H1 (cell line): ENCODE results near the gene CNBP. TPM values are rescaled to one million over a fixed set of nuclear protein-coding genes. Genes with fewer than 3 reads are reported as not detected.

Experiments used
- CTCF ChIA-PET: fragments of 300-600 bp; sonication (Branson Sonifier 250); formaldehyde crosslinking; loops from one replicate; lab custom pipeline; 2021; ENCODE audit not compliant: partially characterized antibody; lab: Charles Lee
- POLR2A ChIA-PET: fragments of 300-600 bp; sonication (Branson Sonifier 250); formaldehyde crosslinking; loops from one replicate; lab custom pipeline; 2021; ENCODE audit warnings: inconsistent platforms; ENCODE audit not compliant: partially characterized antibody; lab: Charles Lee
- DNase-seq, 2 experiments: peaks; one replicate each; pipeline versions ENCODE4 v3.0.0 to v3.0.0-alpha.2; 2010 to 2022; ENCODE audit warnings: low spot score in 2 of 2, low read depth in 1 of 2, mixed read lengths in 1 of 2
- FAIRE-seq: peaks from 2 replicates; lab custom pipeline; 2011; peaks lifted over from hg19 to GRCh38; lab: Jason Lieb, UNC
- H2AFZ ChIP-seq: 2 replicates; pipeline ENCODE4 v1.8.1; 2012; ENCODE audit warnings: low read length, inconsistent platforms
- H2AK5ac ChIP-seq: 2 replicates; pipeline ENCODE4 v1.6.1; 2013; ENCODE audit warnings: low read depth, low read length
- H2BK120ac ChIP-seq: replicated peaks from 2 replicates; pipeline ENCODE3; 2013; ENCODE audit warnings: low read depth, low read length, inconsistent platforms
- H2BK12ac ChIP-seq: 2 replicates; pipeline ENCODE4 v1.6.1; 2013; ENCODE audit warnings: low read depth, low read length
- H2BK15ac ChIP-seq: 2 replicates; pipeline ENCODE4 v1.6.1; 2013; ENCODE audit warnings: low read length
- H2BK20ac ChIP-seq: 2 replicates; pipeline ENCODE4 v1.6.1; 2013; ENCODE audit warnings: low read length
- H2BK5ac ChIP-seq: 2 replicates; pipeline ENCODE4 v1.6.1; 2013; ENCODE audit warnings: low read depth, low read length
- H3K14ac ChIP-seq: 2 replicates; pipeline ENCODE4 v1.6.1; 2013; ENCODE audit warnings: inconsistent platforms; ENCODE audit not compliant: insufficient read length
- H3K18ac ChIP-seq: 2 replicates; pipeline ENCODE4 v1.6.1; 2013; ENCODE audit warnings: low read length; ENCODE audit errors: extremely low read depth
- H3K23ac ChIP-seq: 2 replicates; pipeline ENCODE4 v1.6.1; 2013; ENCODE audit warnings: inconsistent platforms; ENCODE audit not compliant: insufficient read length
- H3K23me2 ChIP-seq: 2 replicates; pipeline ENCODE4 v1.6.1; 2013; ENCODE audit warnings: low read depth, low read length
- H3K27ac ChIP-seq: 2 replicates; pipeline ENCODE4 v1.6.1; 2011; ENCODE audit warnings: low read depth, low read length, inconsistent platforms
- H3K27me3 ChIP-seq, 4 experiments: replicated peaks in 1 of 4; 1 replicate in 1 of 4; 2 replicates in 3 of 4; pipeline versions ENCODE4 v1.6.1 to v1.8.1; 2011 to 2013; ENCODE audit warnings: low read length in 3 of 4, mild to moderate bottlenecking in 3 of 4, inconsistent platforms in 2 of 4, mixed read lengths in 2 of 4, moderate library complexity in 1 of 4; ENCODE audit not compliant: control insufficient read depth in 3 of 4, insufficient read depth in 3 of 4; ENCODE audit errors: extremely low read depth in 1 of 4
- H3K36me3 ChIP-seq, 4 experiments: 2 replicates each; pipeline versions ENCODE4 v1.6.1 to v1.8.1; 2011 to 2013; ENCODE audit warnings: mild to moderate bottlenecking in 4 of 4, low read length in 3 of 4, moderate library complexity in 2 of 4, control low read depth in 1 of 4, inconsistent platforms in 1 of 4; ENCODE audit not compliant: insufficient read depth in 4 of 4, control insufficient read depth in 2 of 4
- H3K4ac ChIP-seq: replicated peaks from 2 replicates; pipeline ENCODE3; 2013; ENCODE audit warnings: low read length, low read depth, mixed read lengths, inconsistent platforms; ENCODE audit not compliant: insufficient read length
- H3K4me1 ChIP-seq, 4 experiments: replicated peaks in 1 of 4; 1 replicate in 1 of 4; 2 replicates in 3 of 4; pipeline versions ENCODE4 v1.6.1 to v1.8.1; 2011 to 2013; ENCODE audit warnings: low read length in 3 of 4, inconsistent platforms in 2 of 4, mixed read lengths in 1 of 4; ENCODE audit not compliant: insufficient read depth in 4 of 4, control insufficient read depth in 3 of 4
- H3K4me2 ChIP-seq, 2 experiments: 2 replicates each; pipeline versions ENCODE4 v1.6.1 to v1.8.1; 2011 to 2013; ENCODE audit warnings: low read depth in 2 of 2, low read length in 2 of 2, control low read depth in 1 of 2, inconsistent platforms in 1 of 2, mild to moderate bottlenecking in 1 of 2; ENCODE audit not compliant: insufficient read depth in 1 of 2
- H3K4me3 ChIP-seq, 4 experiments: fragments of 200-600, 300-600 bp in 1 of 4; sonication (generic), shearing (Covaris generic), sonication (Bioruptor Twin) in 1 of 4; 2 replicates each; pipeline versions ENCODE4 v1.5.1 to v1.8.1; 2011 to 2016; ENCODE audit warnings: low read length in 4 of 4, low read depth in 3 of 4, control low read depth in 2 of 4, inconsistent platforms in 2 of 4, mild to moderate bottlenecking in 2 of 4, mixed read lengths in 1 of 4, moderate library complexity in 1 of 4; ENCODE audit not compliant: insufficient read depth in 2 of 4; ENCODE audit errors: extremely low read depth in 1 of 4
- H3K56ac ChIP-seq: replicated peaks from 2 replicates; pipeline ENCODE3; 2013; ENCODE audit warnings: low read depth, mild to moderate bottlenecking, mixed read lengths, low read length, inconsistent platforms; ENCODE audit not compliant: insufficient read length
- H3K79me1 ChIP-seq: 2 replicates; pipeline ENCODE4 v1.6.1; 2013; ENCODE audit warnings: low read depth, low read length, control low read depth
- H3K79me2 ChIP-seq, 2 experiments: 2 replicates each; pipeline versions ENCODE4 v1.6.1 to v1.8.1; 2012 to 2013; ENCODE audit warnings: low read length in 2 of 2, mild to moderate bottlenecking in 2 of 2, inconsistent platforms in 1 of 2; ENCODE audit not compliant: insufficient read depth in 2 of 2, control insufficient read depth in 1 of 2
- H3K9ac ChIP-seq, 4 experiments: replicated peaks in 1 of 4; 1 replicate in 1 of 4; 2 replicates in 3 of 4; pipeline versions ENCODE4 v1.6.1 to v1.8.1; 2011 to 2013; ENCODE audit warnings: low read depth in 3 of 4, low read length in 3 of 4, control low read depth in 2 of 4, mild to moderate bottlenecking in 2 of 4, moderate library complexity in 2 of 4, inconsistent platforms in 1 of 4; ENCODE audit errors: extremely low read depth in 1 of 4
- H3K9me3 ChIP-seq, 2 experiments: 2 replicates each; pipeline versions ENCODE4 v1.6.1 to v1.8.1; 2012 to 2013; ENCODE audit warnings: mild to moderate bottlenecking in 2 of 2, moderate library complexity in 2 of 2, control low read depth in 1 of 2, inconsistent platforms in 1 of 2, low read depth in 1 of 2, low read length in 1 of 2, mixed read lengths in 1 of 2; ENCODE audit not compliant: insufficient read depth in 2 of 2
- H4K20me1 ChIP-seq, 2 experiments: replicated peaks in 1 of 2; 2 replicates each; pipeline versions ENCODE3 to v1.8.1; 2011 to 2013; ENCODE audit warnings: inconsistent platforms in 2 of 2, low read length in 2 of 2, mild to moderate bottlenecking in 1 of 2; ENCODE audit not compliant: insufficient read depth in 2 of 2, control insufficient read depth in 1 of 2
- H4K5ac ChIP-seq: 2 replicates; pipeline ENCODE4 v1.6.1; 2013; ENCODE audit warnings: low read length, low read depth, mixed read lengths, inconsistent platforms; ENCODE audit not compliant: insufficient read length
- H4K8ac ChIP-seq: 2 replicates; pipeline ENCODE4 v1.8.0; 2013; ENCODE audit warnings: mild to moderate bottlenecking, moderate library complexity, low read length, inconsistent platforms; ENCODE audit not compliant: insufficient read depth; ENCODE audit errors: extremely low read depth
- H4K91ac ChIP-seq: replicated peaks from 2 replicates; pipeline ENCODE3; 2013; ENCODE audit warnings: low read length, mixed read lengths, inconsistent platforms; ENCODE audit not compliant: insufficient read length
- BACH1 ChIP-seq: IDR thresholded peaks from 2 replicates; pipeline ENCODE4 v1.6.1; 2012; ENCODE audit warnings: low read length, improper control_type of control experiment
- CHD1 ChIP-seq: IDR thresholded peaks from 2 replicates; pipeline ENCODE4 v1.6.1; 2012; ENCODE audit warnings: low read depth, low read length, improper control_type of control experiment
- EGR1 ChIP-seq: IDR thresholded peaks from 2 replicates; pipeline ENCODE4 v1.6.1; 2011; ENCODE audit warnings: low read depth, low read length, borderline replicate concordance
- FOSL1 ChIP-seq: IDR thresholded peaks from 2 replicates; pipeline ENCODE4 v1.6.1; 2011; ENCODE audit warnings: mild to moderate bottlenecking, low read depth, low read length, moderate library complexity; ENCODE audit not compliant: insufficient read depth
- POLR2A ChIP-seq, 2 experiments: IDR thresholded peaks; 1 replicate in 1 of 2; 2 replicates in 1 of 2; pipeline ENCODE4 v1.6.1; 2011; ENCODE audit warnings: low read depth in 2 of 2, low read length in 2 of 2, mild to moderate bottlenecking in 2 of 2; ENCODE audit errors: control extremely low read depth in 1 of 2
- SAP30 ChIP-seq: fragments of 300-600 bp; sonication (generic); IDR thresholded peaks from 2 replicates; pipeline ENCODE4 v1.7.1; 2012; ENCODE audit warnings: low read length, moderate library complexity, mild to moderate bottlenecking, inconsistent platforms; ENCODE audit not compliant: insufficient read depth, insufficient replicate concordance
- SIRT6 ChIP-seq: IDR thresholded peaks from one replicate; pipeline ENCODE4 v1.7.1; 2012; ENCODE audit warnings: low read length, inconsistent platforms
- SIX5 ChIP-seq: IDR thresholded peaks from 2 replicates; pipeline ENCODE4 v1.6.1; 2011; ENCODE audit warnings: mild to moderate bottlenecking, low read depth, low read length
- SP4 ChIP-seq: IDR thresholded peaks from 2 replicates; pipeline ENCODE4 v1.6.1; 2012; ENCODE audit warnings: low read length, inconsistent platforms
- TBP ChIP-seq: IDR thresholded peaks from 2 replicates; pipeline ENCODE4 v1.6.1; 2011; ENCODE audit warnings: low read depth, low read length, improper control_type of control experiment
- WGBS, 2 experiments: shearing (Covaris generic) in 1 of 2; methylation state at CpG; one replicate each; pipeline versions ENCODE4 v1.1.6 to v1.1.7; 2013 to 2015; ENCODE audit warnings: low lambda C conversion rate in 2 of 2, mixed read lengths in 2 of 2, inconsistent platforms in 1 of 2, low coverage in 1 of 2, missing lambda C conversion rate in 1 of 2; ENCODE audit not compliant: insufficient replicate concordance in 2 of 2, insufficient coverage in 1 of 2, insufficient read length in 1 of 2; ENCODE audit errors: extremely low coverage in 1 of 2, missing lambda C conversion rate in 1 of 2; 5-methylcytosine and 5-hydroxymethylcytosine counted together
- polyA plus RNA-seq, 7 experiments: library from polyadenylated mRNA; depleted of rRNA in 3 of 7; stranded (reverse) in 5 of 7; unstranded in 2 of 7; fragments of >200 nt in 5 of 7; fragments of 200-250 nt in 2 of 7; gene quantifications; 1 replicate in 5 of 7; 2 replicates in 1 of 7; 4 replicates in 1 of 7; pipeline versions ENCODE4 v1.2.1 to v1.2.3, GENCODE V29; 2011 to 2013; ENCODE audit warnings: missing spikeins in 2 of 7, mixed read lengths in 2 of 7
- total RNA-seq: library from RNA; stranded (reverse); fragmentation: NEBNext Ultra II Directional; extraction: Animal tissue kit (Norgen Biotek cat#: 25700); gene quantifications from 2 replicates; pipeline ENCODE4 v1.2.1, GENCODE V29; 2021
- TF ChIP-seq, protein P1 (sequence below): IDR thresholded peaks from 2 replicates; pipeline ENCODE4 v1.6.1; 2012; ENCODE audit warnings: low read length, inconsistent platforms

Gene CNBP
- total and polyA plus RNA-seq, 2 of the 8 experiments (the other 6 are each of a cell fraction or from before 2014, with no cell fraction given), result 315 to 371 TPM

DNA sequence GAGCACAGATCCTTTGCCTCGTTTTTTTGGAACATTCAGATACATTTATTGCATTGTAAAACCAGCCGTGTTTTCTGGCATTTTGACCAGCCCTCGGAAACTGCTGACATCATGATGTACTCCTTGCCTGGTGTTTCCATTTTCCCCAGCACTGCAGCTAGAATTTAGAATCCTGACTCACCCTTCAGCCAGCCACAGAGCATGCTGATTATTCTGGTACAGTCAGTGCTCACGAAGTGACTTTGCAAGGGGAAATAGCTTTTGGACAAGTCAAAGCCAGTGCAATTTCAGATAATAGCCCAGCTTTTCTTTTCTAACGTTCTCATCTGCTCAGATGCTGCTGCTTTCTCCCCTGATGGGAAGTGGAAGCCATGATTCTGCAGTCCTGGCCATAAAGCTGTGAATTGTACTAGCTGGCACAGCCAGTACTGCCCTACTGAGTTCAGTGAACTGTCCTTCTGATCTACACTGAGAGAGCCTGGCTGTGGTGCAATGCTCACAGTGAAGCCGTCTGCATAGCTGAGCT lies 12.1 kb upstream of the CNBP start:
- no peak overlapping the region for H2BK15ac ChIP-seq
- no peak overlapping the region for H4K5ac ChIP-seq
- no peaks in the 10 kb centered on the region for H3K4me1 ChIP-seq
- H3K27ac ChIP-seq, result no peak overlapping the region
- no peak overlapping the region for H3K56ac ChIP-seq
- no peaks in the 10 kb centered on the region for H4K20me1 ChIP-seq
- FAIRE-seq, result no peak
- H3K14ac ChIP-seq, result no peak overlapping the region
- H3K27me3 ChIP-seq, result no peaks in the 10 kb centered on the region
- H4K8ac ChIP-seq, result no peak overlapping the region
- H3K79me2 ChIP-seq, result no peaks in the 10 kb centered on the region
- no peak overlapping the region; a peak in 1 of 7 replicates for H3K9ac ChIP-seq
- H3K4me2 ChIP-seq, result no peak overlapping the region
- ChIA-PET CTCF (interaction anchor here (0.6 to 1.3 kb wide), 6 partner anchors 9 to 51 kb away, joined by 3 to 5 read pairs (median 4); no protein-coding TSS in a partner anchor), POLR2A (interaction anchor here (0.7 to 0.8 kb wide), 2 partner anchors 10 to 12 kb away, joined by 4 to 5 read pairs; partner anchors contain the start of gene CNBP)
- H3K36me3 ChIP-seq, result no peaks in the 10 kb centered on the region
- no peak overlapping the region for H2AK5ac ChIP-seq
- 0 out of 2 replicates have a peak overlapping the region, but pooled peaks have one; percentile 12 for H2BK5ac ChIP-seq
- H2BK20ac ChIP-seq, result no peak overlapping the region
- no peak for DNase-seq
- no peak overlapping the region for H3K23ac ChIP-seq
- H2BK12ac ChIP-seq, result no peak overlapping the region
- H3K4me3 ChIP-seq, result no peak overlapping the region
- no peak for TF ChIP-seq POLR2A (IDR thresholded peaks at IDR 0.05; ENCODE audit: control extremely low read depth in 1 of 2, low read depth in 2 of 2, low read length in 2 of 2)
- TF ChIP-seq SAP30, result no peak
- TF ChIP-seq TBP, result no peak
- no peak for TF ChIP-seq SP4
- TF ChIP-seq CHD1, result no peak
- TF ChIP-seq BACH1, result no peak
- TF ChIP-seq, protein P1, sequence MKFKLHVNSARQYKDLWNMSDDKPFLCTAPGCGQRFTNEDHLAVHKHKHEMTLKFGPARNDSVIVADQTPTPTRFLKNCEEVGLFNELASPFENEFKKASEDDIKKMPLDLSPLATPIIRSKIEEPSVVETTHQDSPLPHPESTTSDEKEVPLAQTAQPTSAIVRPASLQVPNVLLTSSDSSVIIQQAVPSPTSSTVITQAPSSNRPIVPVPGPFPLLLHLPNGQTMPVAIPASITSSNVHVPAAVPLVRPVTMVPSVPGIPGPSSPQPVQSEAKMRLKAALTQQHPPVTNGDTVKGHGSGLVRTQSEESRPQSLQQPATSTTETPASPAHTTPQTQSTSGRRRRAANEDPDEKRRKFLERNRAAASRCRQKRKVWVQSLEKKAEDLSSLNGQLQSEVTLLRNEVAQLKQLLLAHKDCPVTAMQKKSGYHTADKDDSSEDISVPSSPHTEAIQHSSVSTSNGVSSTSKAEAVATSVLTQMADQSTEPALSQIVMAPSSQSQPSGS, result no peak
- TF ChIP-seq SIX5, result no peak
- no peak for TF ChIP-seq FOSL1
- TF ChIP-seq EGR1, result no peak
- TF ChIP-seq SIRT6, result no peak
- no peak overlapping the region for H4K91ac ChIP-seq
- H3K23me2 ChIP-seq, result no peaks in the 10 kb centered on the region
- WGBS, 2 experiments, result 73% methylated on average over 6 of the region's 6 CpGs; no CpG with 5 or more reads in 1 of the 2 experiments
- no peak overlapping the region for H2AFZ ChIP-seq
- H2BK120ac ChIP-seq, result no peak overlapping the region
- no peaks in the 10 kb centered on the region for H3K79me1 ChIP-seq
- no peak overlapping the region for H3K4ac ChIP-seq
- no peak overlapping the region for H3K18ac ChIP-seq
- no peaks in the 10 kb centered on the region for H3K9me3 ChIP-seq
